Peyer's patch (tissue), 4 donors: ENCODE measurements around the gene S100A3.
"Not testable (repeated sequence)": the region's sequence is repeated elsewhere in the genome, so short reads cannot be mapped to it uniquely, and the experiment has no call there.

ENCODE experiments used
- CTCF ChIP-seq, 6 experiments: fragments of 450-650 bp in 4 of 6; fragments of 200-600 bp in 2 of 6; sonication (generic) in 1 of 6; IDR thresholded peaks; one replicate each; pipeline ENCODE4 v1.5.1; 2017 to 2019; ENCODE audit warnings: antibody characterized with exemption in 6 of 6, mild to moderate bottlenecking in 3 of 6, moderate library complexity in 1 of 6
- POLR2A ChIP-seq, 2 donors: fragments of 450-650 bp; IDR thresholded peaks; one replicate each; pipeline ENCODE4 v1.5.1; 2017; ENCODE audit warnings: antibody characterized with exemption in 2 of 2, mild to moderate bottlenecking in 2 of 2, moderate library complexity in 2 of 2

- not testable (repeated sequence) for TF ChIP-seq CTCF, POLR2A (IDR thresholded peaks at IDR 0.05)
These were observed 13.0 kb upstream of the S100A3 start for GRCh38 chr1:153562021-153562420.
